ENCODE data around the gene UBE3B.

DNA sequence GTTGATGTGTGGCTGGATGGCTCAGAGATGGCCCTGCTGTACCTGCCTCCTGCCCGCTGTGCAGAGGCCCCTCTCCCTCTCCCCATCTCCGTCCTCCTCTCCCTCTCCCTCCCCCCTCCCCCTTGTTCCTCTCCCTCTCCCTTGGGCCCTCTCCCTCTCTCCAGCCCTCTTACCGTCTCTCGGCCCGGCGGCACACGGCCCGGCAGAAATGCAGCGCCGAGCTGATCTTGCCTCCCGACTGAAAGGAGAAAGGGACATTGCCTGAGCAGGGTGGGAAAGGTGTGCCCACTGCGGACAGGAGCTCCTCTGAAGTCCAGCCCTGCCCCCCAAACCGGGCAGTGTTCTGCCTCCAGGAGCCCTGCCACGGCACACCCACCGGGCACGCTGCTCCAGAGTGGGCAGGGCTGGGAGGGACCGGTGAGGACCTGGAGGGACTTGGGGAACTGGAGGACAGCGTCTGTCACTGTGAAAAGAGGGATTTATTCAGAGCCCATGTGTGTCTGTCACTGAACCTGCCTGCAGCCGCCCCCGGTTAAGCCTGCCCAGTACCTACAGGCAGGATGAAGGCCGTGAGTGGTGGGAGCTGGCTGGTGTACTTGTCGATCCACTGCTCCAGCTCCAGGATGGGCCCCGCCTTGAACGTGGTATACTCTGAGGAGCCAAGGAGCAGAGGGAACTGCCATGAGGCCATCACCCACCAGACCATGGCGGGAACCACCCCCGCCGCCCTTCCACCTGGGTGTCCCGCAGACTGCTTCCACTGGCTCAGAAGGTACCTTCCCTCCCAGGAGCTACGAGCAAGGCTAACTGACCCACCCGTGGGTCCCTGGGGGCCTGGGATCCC lies 83.7 kb downstream of the UBE3B start:
- TF ChIP-seq, protein P1, sequence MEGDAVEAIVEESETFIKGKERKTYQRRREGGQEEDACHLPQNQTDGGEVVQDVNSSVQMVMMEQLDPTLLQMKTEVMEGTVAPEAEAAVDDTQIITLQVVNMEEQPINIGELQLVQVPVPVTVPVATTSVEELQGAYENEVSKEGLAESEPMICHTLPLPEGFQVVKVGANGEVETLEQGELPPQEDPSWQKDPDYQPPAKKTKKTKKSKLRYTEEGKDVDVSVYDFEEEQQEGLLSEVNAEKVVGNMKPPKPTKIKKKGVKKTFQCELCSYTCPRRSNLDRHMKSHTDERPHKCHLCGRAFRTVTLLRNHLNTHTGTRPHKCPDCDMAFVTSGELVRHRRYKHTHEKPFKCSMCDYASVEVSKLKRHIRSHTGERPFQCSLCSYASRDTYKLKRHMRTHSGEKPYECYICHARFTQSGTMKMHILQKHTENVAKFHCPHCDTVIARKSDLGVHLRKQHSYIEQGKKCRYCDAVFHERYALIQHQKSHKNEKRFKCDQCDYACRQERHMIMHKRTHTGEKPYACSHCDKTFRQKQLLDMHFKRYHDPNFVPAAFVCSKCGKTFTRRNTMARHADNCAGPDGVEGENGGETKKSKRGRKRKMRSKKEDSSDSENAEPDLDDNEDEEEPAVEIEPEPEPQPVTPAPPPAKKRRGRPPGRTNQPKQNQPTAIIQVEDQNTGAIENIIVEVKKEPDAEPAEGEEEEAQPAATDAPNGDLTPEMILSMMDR (IDR thresholded peaks at IDR 0.05), result no peak
- TF ChIP-seq POLR2A (IDR thresholded peaks at IDR 0.05), result no peak
